ENCODE data around the gene MRPS30. TPM values are rescaled to one million over a fixed set of nuclear protein-coding genes. Genes with fewer than 3 reads are reported as not detected.

Gene MRPS30
- total and polyA plus RNA-seq, 8 donors: 36.3 to 64.7 (median 56.9) TPM

- intact Hi-C loops (cut with DNase I): no loop called here
- no peaks in the 10 kb centered on the region for H3K9me3 ChIP-seq
- TF ChIP-seq CTCF (IDR thresholded peaks at IDR 0.05): no peak
- ATAC-seq (no peak), DNase-seq (no peak)
- no peaks in the 10 kb centered on the region for H3K36me3 ChIP-seq
- no peaks in the 10 kb centered on the region for H3K4me1 ChIP-seq
- no peak overlapping the region for H3K4me3 ChIP-seq
- no peaks in the 10 kb centered on the region for H3K27me3 ChIP-seq
- H3K27ac ChIP-seq: no peak overlapping the region
Observed at GRCh38 chr5:44801992-44802391, 6.8 kb upstream of the MRPS30 start.

- H3K9me3 ChIP-seq: no peaks in the 10 kb centered on the region
- H3K27ac ChIP-seq: no peak overlapping the region
- H3K4me3 ChIP-seq: no peak overlapping the region
- no peak for TF ChIP-seq CTCF (IDR thresholded peaks at IDR 0.05)
- peaks cover 0 to 7% of the 10 kb centered on the region in 2 donors for H3K36me3 ChIP-seq
- intact Hi-C loops (cut with DNase I): no loop called here
- DNase-seq: no peak
- no peaks in the 10 kb centered on the region for H3K27me3 ChIP-seq
- H3K4me1 ChIP-seq: peaks cover 12 to 25% of the 10 kb centered on the region in 2 donors
- ATAC-seq: no peak
Observed at GRCh38 chr5:44806608-44807007, 2.1 kb upstream of the MRPS30 start.

GRCh38 chr5:44807269-44807668 lies 1.5 kb upstream of the MRPS30 start:
- intact Hi-C loops (cut with DNase I): no loop called here
- H3K4me3 ChIP-seq: no peak overlapping the region
- H3K4me1 ChIP-seq: peaks cover 12 to 26% of the 10 kb centered on the region in 2 donors
- no peak overlapping the region for H3K27ac ChIP-seq
- DNase-seq (no peak), ATAC-seq (no peak)
- no peak for TF ChIP-seq CTCF (IDR thresholded peaks at IDR 0.05)
- H3K27me3 ChIP-seq: no peaks in the 10 kb centered on the region
- peaks cover 0 to 13% of the 10 kb centered on the region in 2 donors for H3K36me3 ChIP-seq
- H3K9me3 ChIP-seq: no peaks in the 10 kb centered on the region

- H3K27ac ChIP-seq: peak overlapping the region; percentile 73 to 90
- intact Hi-C loops (cut with DNase I): no loop called here
- peaks cover 0 to 33% of the 10 kb centered on the region in 2 donors for H3K36me3 ChIP-seq
- H3K4me1 ChIP-seq: peaks cover 12 to 26% of the 10 kb centered on the region in 2 donors
- TF ChIP-seq CTCF (IDR thresholded peaks at IDR 0.05): no peak
- no peaks in the 10 kb centered on the region for H3K9me3 ChIP-seq
- DNase-seq (peak; percentile 18 to 87 (median 56)), ATAC-seq (peak; percentile 67)
- no peaks in the 10 kb centered on the region for H3K27me3 ChIP-seq
- H3K4me3 ChIP-seq: peak overlapping the region; percentile 73 to 90
Observed at GRCh38 chr5:44809215-44809955, 638 bp downstream of the MRPS30 start.

GRCh38 chr5:44809956-44810420 lies 1.2 kb downstream of the MRPS30 start:
- peaks cover 0 to 39% of the 10 kb centered on the region in 2 donors for H3K36me3 ChIP-seq
- H3K4me3 ChIP-seq: peak overlapping the region; percentile 73 to 90
- H3K27me3 ChIP-seq: no peaks in the 10 kb centered on the region
- H3K9me3 ChIP-seq: no peaks in the 10 kb centered on the region
- no peak for DNase-seq
- peaks cover 12 to 26% of the 10 kb centered on the region in 2 donors for H3K4me1 ChIP-seq
- no peak for TF ChIP-seq CTCF (IDR thresholded peaks at IDR 0.05)
- peak overlapping the region in 1 of 2 donors; percentile 90 for H3K27ac ChIP-seq
- ATAC-seq: no peak
- intact Hi-C loops (cut with DNase I): no loop called here
